PFSK-1 (cell line): ENCODE measurements around the gene SLC35B3.

Experiments used
- FOXP2 ChIP-seq: optimal IDR thresholded peaks from 2 replicates; pipeline ENCODE3; 2011; ENCODE audit warnings: borderline replicate concordance, control low read depth, inconsistent platforms; ENCODE audit not compliant: insufficient read depth; ENCODE audit errors: extremely low read length, extremely low read depth
- POLR2AphosphoS5 ChIP-seq: IDR thresholded peaks from 2 replicates; pipeline ENCODE4 v1.6.1; 2012; ENCODE audit warnings: low read depth, mild to moderate bottlenecking, control low read depth, low read length, moderate library complexity
- REST ChIP-seq, 2 experiments: IDR thresholded peaks; 2 replicates each; pipeline versions ENCODE4 v1.6.1 to v1.8.0; 2011 to 2012; ENCODE audit warnings: low read depth in 2 of 2, low read length in 2 of 2, control low read depth in 1 of 2, inconsistent platforms in 1 of 2, mild to moderate bottlenecking in 1 of 2, moderate library complexity in 1 of 2; ENCODE audit not compliant: insufficient read depth in 1 of 2
- SIN3A ChIP-seq: IDR thresholded peaks from 2 replicates; pipeline ENCODE4 v1.6.1; 2012; ENCODE audit warnings: mild to moderate bottlenecking, low read length, moderate library complexity, borderline replicate concordance; ENCODE audit not compliant: insufficient read depth
- TAF1 ChIP-seq: IDR thresholded peaks from 2 replicates; pipeline ENCODE4 v1.6.1; 2012; ENCODE audit warnings: low read length, control low read depth, borderline replicate concordance; ENCODE audit not compliant: insufficient read depth

SLC35B3 gene

GRCh38 chr6:8391934-8392333 is 43.4 kb downstream of the SLC35B3 start:
- no peak for TF ChIP-seq TAF1
- no peak for TF ChIP-seq SIN3A
- TF ChIP-seq FOXP2 = no peak
- TF ChIP-seq POLR2AphosphoS5 = no peak
- TF ChIP-seq REST (IDR thresholded peaks at IDR 0.05; ENCODE audit: insufficient read depth in 1 of 2, low read depth in 2 of 2, low read length in 2 of 2) = no peak

GRCh38 chr6:8389036-8389818 is 46.1 kb downstream of the SLC35B3 start:
- no peak for TF ChIP-seq POLR2AphosphoS5
- TF ChIP-seq REST (IDR thresholded peaks at IDR 0.05; ENCODE audit: insufficient read depth in 1 of 2, low read depth in 2 of 2, low read length in 2 of 2) = no peak
- no peak for TF ChIP-seq SIN3A
- no peak for TF ChIP-seq TAF1
- no peak for TF ChIP-seq FOXP2

- TF ChIP-seq TAF1 (no peak), REST (IDR thresholded peaks at IDR 0.05; ENCODE audit: insufficient read depth in 1 of 2, low read depth in 2 of 2, low read length in 2 of 2) (no peak), POLR2AphosphoS5 (no peak), SIN3A (no peak), FOXP2 (no peak)
Measured at GRCh38 chr6:8387942-8388437, 47.4 kb downstream of the SLC35B3 start.

GRCh38 chr6:8383584-8383983 is 51.8 kb downstream of the SLC35B3 start:
- TF ChIP-seq FOXP2 (no peak), REST (IDR thresholded peaks at IDR 0.05; ENCODE audit: insufficient read depth in 1 of 2, low read depth in 2 of 2, low read length in 2 of 2) (no peak), SIN3A (no peak), TAF1 (no peak), POLR2AphosphoS5 (no peak)

GRCh38 chr6:8382434-8382833 is 52.9 kb downstream of the SLC35B3 start:
- TF ChIP-seq FOXP2 (no peak), SIN3A (no peak), REST (IDR thresholded peaks at IDR 0.05; ENCODE audit: insufficient read depth in 1 of 2, low read depth in 2 of 2, low read length in 2 of 2) (no peak), TAF1 (no peak)
